Measurements from ENCODE around the gene SRSF11.
"Not testable (repeated sequence)": the region's sequence is repeated elsewhere in the genome, so short reads cannot be mapped to it uniquely, and the experiment has no call there.

SRSF11 gene

GRCh38 chr1:70205434-70206118, 15.6 kb upstream of the SRSF11 start, which contains the start of gene LRRC40:
Gene LRRC40 (minus strand): TSS chr1:70205579. CDS start chr1:70205540, 39 bp downstream.
- Mint-ChIP-seq H3K36me3 (peaks cover 6% of the 10 kb centered on the region), H3K27me3 (no peaks in the 10 kb centered on the region), H3K9me3 (ENCODE audit: low read depth) (no peaks in the 10 kb centered on the region), H3K27ac (peak within 1 kb of the TSS; percentile 99), H3K4me1 (ENCODE audit: low read depth) (peaks cover 73% of the 10 kb centered on the region), H3K4me3 (peak within 1 kb of the TSS; percentile 100)

GRCh38 chr1:70206833-70207232, 14.3 kb upstream of the SRSF11 start:
- Mint-ChIP-seq H3K4me3 (peak overlapping the region; percentile 100), H3K27ac (peak overlapping the region; percentile 99), H3K4me1 (ENCODE audit: low read depth) (peaks cover 79% of the 10 kb centered on the region)
- H3K36me3 Mint-ChIP-seq; H3K9me3 Mint-ChIP-seq (ENCODE audit: low read depth); H3K27me3 Mint-ChIP-seq: not testable (repeated sequence)

GRCh38 chr1:70207492-70207891, 13.7 kb upstream of the SRSF11 start:
- Mint-ChIP-seq H3K4me3 (peak overlapping the region; percentile 100), H3K27me3 (no peaks in the 10 kb centered on the region), H3K36me3 (peaks cover 6% of the 10 kb centered on the region), H3K4me1 (ENCODE audit: low read depth) (peaks cover 75% of the 10 kb centered on the region), H3K9me3 (ENCODE audit: low read depth) (no peaks in the 10 kb centered on the region), H3K27ac (peak overlapping the region; percentile 61)

GRCh38 chr1:70208292-70208691, 12.9 kb upstream of the SRSF11 start:
- H3K36me3 Mint-ChIP-seq, result peaks cover 6% of the 10 kb centered on the region
- H3K27me3 Mint-ChIP-seq, result no peaks in the 10 kb centered on the region
- H3K9me3 Mint-ChIP-seq (ENCODE audit: low read depth), result no peaks in the 10 kb centered on the region
- H3K4me3 Mint-ChIP-seq, result peak overlapping the region; percentile 100
- peak overlapping the region; percentile 34 for H3K27ac Mint-ChIP-seq
- peaks cover 73% of the 10 kb centered on the region for H3K4me1 Mint-ChIP-seq (ENCODE audit: low read depth)

GRCh38 chr1:70210820-70211219, 10.4 kb upstream of the SRSF11 start:
- Mint-ChIP-seq H3K4me1 (ENCODE audit: low read depth) (peaks cover 61% of the 10 kb centered on the region), H3K36me3 (peaks cover 6% of the 10 kb centered on the region), H3K4me3 (no peak overlapping the region), H3K27me3 (no peaks in the 10 kb centered on the region), H3K9me3 (ENCODE audit: low read depth) (no peaks in the 10 kb centered on the region), H3K27ac (no peak overlapping the region)

- Mint-ChIP-seq H3K36me3 (peaks cover 6% of the 10 kb centered on the region), H3K9me3 (ENCODE audit: low read depth) (no peaks in the 10 kb centered on the region), H3K4me3 (peak overlapping the region; percentile 10), H3K4me1 (ENCODE audit: low read depth) (peaks cover 59% of the 10 kb centered on the region), H3K27me3 (no peaks in the 10 kb centered on the region), H3K27ac (peak overlapping the region; percentile 68)
Measured at GRCh38 chr1:70211541-70211940, 9.6 kb upstream of the SRSF11 start.

GRCh38 chr1:70220015-70220414, 1.2 kb upstream of the SRSF11 start:
- H3K9me3 Mint-ChIP-seq (ENCODE audit: low read depth), result no peaks in the 10 kb centered on the region
- no peaks in the 10 kb centered on the region for H3K27me3 Mint-ChIP-seq
- H3K27ac Mint-ChIP-seq, result peak overlapping the region; percentile 75
- H3K4me3 Mint-ChIP-seq, result peak overlapping the region; percentile 69
- peaks cover 4% of the 10 kb centered on the region for H3K36me3 Mint-ChIP-seq
- H3K4me1 Mint-ChIP-seq (ENCODE audit: low read depth), result peaks cover 46% of the 10 kb centered on the region

GRCh38 chr1:70220517-70221237, 503 bp upstream of the SRSF11 start:
- H3K4me3 Mint-ChIP-seq, result peak overlapping the region; percentile 94
- H3K27me3 Mint-ChIP-seq, result no peaks in the 10 kb centered on the region
- H3K27ac Mint-ChIP-seq, result peak overlapping the region; percentile 96
- peaks cover 51% of the 10 kb centered on the region for H3K4me1 Mint-ChIP-seq (ENCODE audit: low read depth)
- no peaks in the 10 kb centered on the region for H3K9me3 Mint-ChIP-seq (ENCODE audit: low read depth)
- H3K36me3 Mint-ChIP-seq, result peaks cover 4% of the 10 kb centered on the region

GRCh38 chr1:70222716-70223235, 1.6 kb downstream of the SRSF11 start:
- Mint-ChIP-seq H3K27ac (peak overlapping the region; percentile 96), H3K4me3 (peak overlapping the region; percentile 94)

GRCh38 chr1:70224954-70225353, 3.8 kb downstream of the SRSF11 start:
- no peak overlapping the region for H3K27ac Mint-ChIP-seq
- H3K27me3 Mint-ChIP-seq, result no peaks in the 10 kb centered on the region
- peaks cover 4% of the 10 kb centered on the region for H3K36me3 Mint-ChIP-seq
- H3K4me3 Mint-ChIP-seq, result peak overlapping the region; percentile 94
- peaks cover 67% of the 10 kb centered on the region for H3K4me1 Mint-ChIP-seq (ENCODE audit: low read depth)
- H3K9me3 Mint-ChIP-seq (ENCODE audit: low read depth), result no peaks in the 10 kb centered on the region

More at GRCh38 chr1:70222716-70223235, 1.6 kb downstream of the SRSF11 start:
- peaks cover 4% of the 10 kb centered on the region for H3K36me3 Mint-ChIP-seq
- H3K4me1 Mint-ChIP-seq (ENCODE audit: low read depth), result peaks cover 63% of the 10 kb centered on the region
- H3K9me3 Mint-ChIP-seq (ENCODE audit: low read depth), result no peaks in the 10 kb centered on the region
- H3K27me3 Mint-ChIP-seq, result no peaks in the 10 kb centered on the region

GRCh38 chr1:70227439-70227838, 6.3 kb downstream of the SRSF11 start:
- Mint-ChIP-seq H3K4me1 (ENCODE audit: low read depth) (peaks cover 62% of the 10 kb centered on the region), H3K27me3 (no peaks in the 10 kb centered on the region), H3K27ac (peak overlapping the region; percentile 35), H3K9me3 (ENCODE audit: low read depth) (no peaks in the 10 kb centered on the region), H3K36me3 (peaks cover 4% of the 10 kb centered on the region), H3K4me3 (peak overlapping the region; percentile 23)

- H3K4me1 Mint-ChIP-seq (ENCODE audit: low read depth), result peaks cover 52% of the 10 kb centered on the region
- H3K27ac Mint-ChIP-seq, result no peak overlapping the region
- H3K36me3 Mint-ChIP-seq, result peaks cover 3% of the 10 kb centered on the region
- H3K4me3 Mint-ChIP-seq, result no peak overlapping the region
- H3K9me3 Mint-ChIP-seq (ENCODE audit: low read depth), result no peaks in the 10 kb centered on the region
- H3K27me3 Mint-ChIP-seq, result no peaks in the 10 kb centered on the region
Measured at GRCh38 chr1:70228670-70229069, 7.5 kb downstream of the SRSF11 start.

GRCh38 chr1:70231475-70231874, 10.3 kb downstream of the SRSF11 start:
- no peaks in the 10 kb centered on the region for H3K27me3 Mint-ChIP-seq
- H3K36me3 Mint-ChIP-seq, result peaks cover 3% of the 10 kb centered on the region
- H3K27ac Mint-ChIP-seq, result no peak overlapping the region
- H3K4me3 Mint-ChIP-seq, result no peak overlapping the region
- H3K9me3 Mint-ChIP-seq (ENCODE audit: low read depth), result no peaks in the 10 kb centered on the region
- H3K4me1 Mint-ChIP-seq (ENCODE audit: low read depth), result peaks cover 30% of the 10 kb centered on the region

- Mint-ChIP-seq H3K9me3 (ENCODE audit: low read depth) (no peaks in the 10 kb centered on the region), H3K27ac (peak overlapping the region; percentile 1), H3K27me3 (no peaks in the 10 kb centered on the region), H3K36me3 (peaks cover 9% of the 10 kb centered on the region), H3K4me3 (no peak overlapping the region), H3K4me1 (ENCODE audit: low read depth) (peaks cover 14% of the 10 kb centered on the region)
Measured at GRCh38 chr1:70234733-70235132, 13.6 kb downstream of the SRSF11 start.

- Mint-ChIP-seq H3K9me3 (ENCODE audit: low read depth) (no peaks in the 10 kb centered on the region), H3K36me3 (peaks cover 17% of the 10 kb centered on the region), H3K27me3 (no peaks in the 10 kb centered on the region), H3K4me1 (ENCODE audit: low read depth) (peaks cover 8% of the 10 kb centered on the region), H3K27ac (no peak overlapping the region), H3K4me3 (no peak overlapping the region)
Measured at GRCh38 chr1:70239940-70240339, 18.8 kb downstream of the SRSF11 start.
